ENCODE measurements around the gene OPTN. TPM values are rescaled to one million over a fixed set of nuclear protein-coding genes. Genes with fewer than 3 reads are reported as not detected.

The OPTN gene
- total RNA-seq, 2 donors from 2014 or later = 23.4 to 32.7 TPM

Small RNAs within 50 kb of the gene (small RNA-seq; reads per million reads assigned to genes)
- gene SNRPGP5 = not detected

Other genes starting within 250 kb of the OPTN start
- gene CCDC3, start 98.5 kb upstream of the OPTN start, total RNA-seq = 10 to 100 TPM in 1 of 2 donors, 1 to 10 TPM in 1; 2.1 to 17.1 TPM
- gene MCM10, start 61.4 kb downstream of the OPTN start, total RNA-seq = under 1 TPM in 1 of 2 donors, not detected in 1; 0.26 TPM
- not detected for gene UCMA, start 134.2 kb downstream of the OPTN start, total RNA-seq
- gene PHYH, start 199.9 kb downstream of the OPTN start, total RNA-seq = 10 to 100 TPM; 22.1 to 23.4 TPM
- 10 to 100 TPM; 17.6 to 21.8 TPM for gene SEPHS1, start 248.1 kb downstream of the OPTN start, total RNA-seq